DND-41 (cell line): Measurements from ENCODE around the gene BSG.

Experiments
- EZH2 ChIP-seq: IDR thresholded peaks from 3 replicates; pipeline ENCODE4 v1.6.1; 2012; ENCODE audit warnings: borderline replicate concordance, low read depth, mild to moderate bottlenecking, moderate library complexity, low read length, inconsistent platforms; ENCODE audit not compliant: severe bottlenecking
- TF ChIP-seq, protein P1 (sequence below): IDR thresholded peaks from 2 replicates; pipeline ENCODE4 v1.5.1; 2012; ENCODE audit warnings: borderline replicate concordance, low read length, moderate library complexity, mild to moderate bottlenecking; ENCODE audit not compliant: poor library complexity, severe bottlenecking; ENCODE audit errors: extremely low read depth

DNA sequence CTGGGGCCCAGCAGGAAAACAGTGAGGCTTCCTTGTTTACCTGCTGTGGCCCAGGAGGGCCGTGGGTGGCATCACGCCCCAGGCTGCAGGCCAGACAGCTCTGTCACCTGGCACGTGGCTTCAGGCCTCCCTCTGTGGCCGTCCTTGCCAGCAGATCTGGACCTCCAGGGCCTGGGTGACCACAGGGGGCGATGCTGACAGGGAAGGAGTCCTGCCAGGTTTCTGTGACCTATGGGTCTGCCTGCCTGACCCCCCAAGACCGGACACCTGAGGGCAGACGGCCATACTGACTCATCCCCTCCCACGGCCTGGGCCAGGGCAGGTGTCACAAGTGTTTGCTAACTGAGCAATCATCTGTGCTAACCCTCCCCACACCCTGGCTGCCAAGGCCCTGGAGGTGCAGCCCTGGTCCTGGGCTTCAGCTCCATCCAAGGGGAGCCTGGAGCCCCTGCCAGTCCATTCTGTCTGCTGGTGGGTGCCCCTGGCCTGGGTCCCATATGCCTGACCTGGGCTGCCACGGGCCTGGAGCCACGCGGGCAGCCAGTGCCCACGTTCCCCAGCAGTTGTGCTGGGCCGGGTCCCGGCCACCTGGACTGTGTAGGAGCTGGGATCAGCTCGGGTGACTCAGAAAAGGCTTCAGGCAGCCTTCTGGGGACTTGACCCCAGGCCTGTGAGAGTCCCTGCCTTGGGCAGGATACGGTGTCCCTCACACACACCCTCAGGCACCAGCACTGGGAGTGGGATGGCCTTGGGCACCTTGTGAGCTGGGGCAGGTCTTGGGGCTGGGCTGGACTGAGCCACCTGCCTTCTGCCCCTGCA is 37.2 kb upstream of the BSG start:
- TF ChIP-seq, protein P1, sequence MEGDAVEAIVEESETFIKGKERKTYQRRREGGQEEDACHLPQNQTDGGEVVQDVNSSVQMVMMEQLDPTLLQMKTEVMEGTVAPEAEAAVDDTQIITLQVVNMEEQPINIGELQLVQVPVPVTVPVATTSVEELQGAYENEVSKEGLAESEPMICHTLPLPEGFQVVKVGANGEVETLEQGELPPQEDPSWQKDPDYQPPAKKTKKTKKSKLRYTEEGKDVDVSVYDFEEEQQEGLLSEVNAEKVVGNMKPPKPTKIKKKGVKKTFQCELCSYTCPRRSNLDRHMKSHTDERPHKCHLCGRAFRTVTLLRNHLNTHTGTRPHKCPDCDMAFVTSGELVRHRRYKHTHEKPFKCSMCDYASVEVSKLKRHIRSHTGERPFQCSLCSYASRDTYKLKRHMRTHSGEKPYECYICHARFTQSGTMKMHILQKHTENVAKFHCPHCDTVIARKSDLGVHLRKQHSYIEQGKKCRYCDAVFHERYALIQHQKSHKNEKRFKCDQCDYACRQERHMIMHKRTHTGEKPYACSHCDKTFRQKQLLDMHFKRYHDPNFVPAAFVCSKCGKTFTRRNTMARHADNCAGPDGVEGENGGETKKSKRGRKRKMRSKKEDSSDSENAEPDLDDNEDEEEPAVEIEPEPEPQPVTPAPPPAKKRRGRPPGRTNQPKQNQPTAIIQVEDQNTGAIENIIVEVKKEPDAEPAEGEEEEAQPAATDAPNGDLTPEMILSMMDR = no peak
- TF ChIP-seq EZH2 = no peak
